IMR-90 (cell line): ENCODE measurements around the gene OTOL1.

Source experiments
- NFE2L2 ChIP-seq: fragments of 150-350 bp; IDR thresholded peaks from 2 replicates; pipeline ENCODE4 v1.6.1; 2016; ENCODE audit warnings: low read depth, mild to moderate bottlenecking, low read length
- POLR2A ChIP-seq: IDR thresholded peaks from 2 replicates; pipeline ENCODE4 v1.6.1; 2012; ENCODE audit warnings: mild to moderate bottlenecking, low read depth, low read length
- RAD21 ChIP-seq: IDR thresholded peaks from 2 replicates; pipeline ENCODE4 v1.6.1; 2012; ENCODE audit warnings: low read length, improper control_type of control experiment
- RCOR1 ChIP-seq: IDR thresholded peaks from 2 replicates; pipeline ENCODE4 v1.6.1; 2012; ENCODE audit warnings: mild to moderate bottlenecking, low read length, improper control_type of control experiment; ENCODE audit not compliant: insufficient replicate concordance
- RFX5 ChIP-seq: IDR thresholded peaks from 2 replicates; pipeline ENCODE4 v1.8.0; 2012; ENCODE audit warnings: low read depth, mild to moderate bottlenecking, low read length, moderate library complexity
- SMC3 ChIP-seq: fragments of 150-350 bp; IDR thresholded peaks from 2 replicates; pipeline ENCODE4 v1.6.1; 2016; ENCODE audit warnings: low read depth, mild to moderate bottlenecking, antibody characterized with exemption, low read length, moderate library complexity
- USF2 ChIP-seq: fragments of 150-350 bp; IDR thresholded peaks from 2 replicates; pipeline ENCODE4 v1.6.1; 2017; ENCODE audit warnings: mild to moderate bottlenecking, antibody characterized with exemption, low read length, low read depth
- TF ChIP-seq, protein P1 (sequence below): conservative IDR thresholded peaks from 2 replicates; pipeline ENCODE4 v1.5.1; 2012; ENCODE audit warnings: mild to moderate bottlenecking, low read depth, low read length, improper control_type of control experiment

DNA sequence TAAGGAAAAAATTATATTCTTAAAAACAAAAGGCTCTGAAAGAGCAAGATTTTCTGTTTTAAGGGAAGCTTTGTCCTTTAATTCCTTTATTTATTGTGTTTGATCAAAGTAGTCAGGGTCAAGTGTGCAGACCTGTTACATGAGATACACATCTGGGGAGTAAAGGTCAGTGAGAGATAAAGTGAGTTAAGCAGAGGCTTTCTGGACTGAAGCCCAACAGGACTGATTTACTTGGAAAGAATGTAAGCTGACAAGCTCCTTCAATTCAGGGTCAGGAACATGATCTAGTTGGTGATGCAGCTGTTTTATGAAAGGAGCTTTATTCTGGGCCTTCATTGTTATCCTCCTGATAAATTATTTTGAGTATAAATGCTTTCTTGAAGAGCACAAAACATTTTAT is 20.7 kb upstream of the OTOL1 start:
- TF ChIP-seq POLR2A (no peak), SMC3 (no peak), RCOR1 (no peak), RAD21 (no peak), RFX5 (no peak), USF2 (no peak), NFE2L2 (no peak)
- TF ChIP-seq, protein P1, sequence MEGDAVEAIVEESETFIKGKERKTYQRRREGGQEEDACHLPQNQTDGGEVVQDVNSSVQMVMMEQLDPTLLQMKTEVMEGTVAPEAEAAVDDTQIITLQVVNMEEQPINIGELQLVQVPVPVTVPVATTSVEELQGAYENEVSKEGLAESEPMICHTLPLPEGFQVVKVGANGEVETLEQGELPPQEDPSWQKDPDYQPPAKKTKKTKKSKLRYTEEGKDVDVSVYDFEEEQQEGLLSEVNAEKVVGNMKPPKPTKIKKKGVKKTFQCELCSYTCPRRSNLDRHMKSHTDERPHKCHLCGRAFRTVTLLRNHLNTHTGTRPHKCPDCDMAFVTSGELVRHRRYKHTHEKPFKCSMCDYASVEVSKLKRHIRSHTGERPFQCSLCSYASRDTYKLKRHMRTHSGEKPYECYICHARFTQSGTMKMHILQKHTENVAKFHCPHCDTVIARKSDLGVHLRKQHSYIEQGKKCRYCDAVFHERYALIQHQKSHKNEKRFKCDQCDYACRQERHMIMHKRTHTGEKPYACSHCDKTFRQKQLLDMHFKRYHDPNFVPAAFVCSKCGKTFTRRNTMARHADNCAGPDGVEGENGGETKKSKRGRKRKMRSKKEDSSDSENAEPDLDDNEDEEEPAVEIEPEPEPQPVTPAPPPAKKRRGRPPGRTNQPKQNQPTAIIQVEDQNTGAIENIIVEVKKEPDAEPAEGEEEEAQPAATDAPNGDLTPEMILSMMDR: no peak
